ENCODE results near the gene UQCRC1.
"Not testable (repeated sequence)": the region's sequence is repeated elsewhere in the genome, so short reads cannot be mapped to it uniquely, and the experiment has no call there.

The UQCRC1 gene

GRCh38 chr3:48552111-48552951 lies 57.1 kb downstream of the UQCRC1 start:
- Histone ChIP-seq H3K27me3 (ENCODE audit: control insufficient read depth, insufficient read depth, low read length) (no peaks in the 10 kb centered on the region), H3K4me1 (peaks cover 18% of the 10 kb centered on the region), H3K9ac (no peak overlapping the region), H3K4me2 (ENCODE audit: low read length) (no peak overlapping the region), H3K36me3 (ENCODE audit: control insufficient read depth, insufficient read depth, low read length) (no peaks in the 10 kb centered on the region), H2AFZ (peak overlapping the region; percentile 65), H3K4me3 (ENCODE audit: low read depth, low read length) (no peak overlapping the region), H3K27ac (peak overlapping the region; percentile 73), H3K9me3 (ENCODE audit: control insufficient read depth, low read length) (no peaks in the 10 kb centered on the region), H3K79me2 (peaks cover 10% of the 10 kb centered on the region)
- no peak for TF ChIP-seq CTCF (IDR thresholded peaks at IDR 0.05)

- not testable (repeated sequence) for H3K27ac ChIP-seq
Measured at GRCh38 chr3:48551651-48552050, 57.8 kb downstream of the UQCRC1 start.

More at GRCh38 chr3:48551651-48552050, 57.8 kb downstream of the UQCRC1 start:
- not testable (repeated sequence) for H3K4me3 ChIP-seq (ENCODE audit: low read depth, low read length); H3K36me3 ChIP-seq (ENCODE audit: control insufficient read depth, insufficient read depth, low read length); H3K4me2 ChIP-seq (ENCODE audit: low read length); H3K9me3 ChIP-seq (ENCODE audit: control insufficient read depth, low read length); H3K79me2 ChIP-seq; H3K9ac ChIP-seq; H3K27me3 ChIP-seq (ENCODE audit: control insufficient read depth, insufficient read depth, low read length); H2AFZ ChIP-seq
- H3K4me1 ChIP-seq: peaks cover 18% of the 10 kb centered on the region

All from parathyroid adenoma (tissue), 2 donors.